NCI-H526 (cell line): ENCODE measurements around the gene MAOA.
A peak's percentile ranks its signal among the peaks of the same experiment; 100 is the strongest.

Experiments used
- DNase-seq, 2 experiments: peaks; one replicate each; lab custom pipeline; 2025; lab: John Stamatoyannopoulos, UW

MAOA gene

DNA sequence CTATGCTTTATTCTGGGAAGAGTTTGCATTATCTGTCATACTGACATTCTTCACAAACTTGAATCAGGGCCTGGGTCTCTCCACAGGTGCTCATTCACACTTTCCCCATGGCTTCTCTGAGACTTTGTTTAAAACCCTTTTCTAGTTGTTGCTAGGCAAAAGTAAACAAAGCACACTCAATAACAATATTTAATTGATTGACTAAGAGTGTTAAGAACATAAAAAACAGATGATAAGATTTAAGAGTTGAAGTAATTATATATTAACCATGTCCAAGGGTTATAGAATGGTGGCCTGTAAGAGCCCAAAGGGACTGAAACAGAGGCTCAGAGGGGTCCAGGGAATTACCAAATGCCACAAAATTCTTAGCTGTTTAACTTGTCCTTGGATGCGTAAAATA lies 7.1 kb downstream of the MAOA start:
- DNase-seq: no peak

DNA sequence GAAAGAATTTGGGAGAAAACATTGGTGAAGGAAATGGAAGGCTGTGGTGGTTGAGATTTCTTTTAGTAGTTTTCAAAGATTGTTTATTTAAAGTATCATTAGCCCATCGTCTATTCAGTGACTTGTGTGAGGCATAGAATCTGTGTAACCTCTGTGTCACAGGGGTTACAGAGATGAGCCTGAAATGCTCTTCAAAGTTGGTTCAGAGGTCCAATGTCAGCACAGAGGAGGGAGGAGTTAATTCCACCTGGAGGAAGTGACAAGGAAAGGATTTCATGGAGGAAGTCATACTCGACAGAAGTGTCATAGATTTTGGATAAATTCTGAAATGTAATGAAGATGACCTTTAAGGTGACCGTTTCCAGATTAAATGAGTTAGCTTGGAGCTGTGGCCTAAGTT lies 8.2 kb downstream of the MAOA start:
- no peak for DNase-seq

DNA sequence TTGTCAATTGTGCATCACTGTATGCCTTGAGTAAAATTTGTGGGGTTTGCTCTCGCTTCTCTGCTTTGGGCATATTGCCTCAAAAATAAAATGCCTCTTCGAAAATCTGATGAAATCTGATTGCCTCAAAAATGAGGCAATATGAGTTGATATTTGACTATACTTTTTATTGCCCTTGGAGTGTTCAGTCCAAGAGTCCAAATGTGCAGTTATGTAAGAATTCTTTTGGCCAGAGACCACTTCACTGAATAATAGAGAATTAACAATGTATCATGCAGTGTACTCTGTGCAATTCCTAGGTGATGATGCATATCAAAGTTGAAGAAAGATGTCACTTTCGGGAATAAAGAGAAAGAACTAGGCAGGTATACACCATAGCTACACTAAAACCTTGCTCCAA lies 8.6 kb downstream of the MAOA start:
- DNase-seq: no peak

- DNase-seq: no peak
Observed at GRCh38 chrX:43666311-43666912, 10.3 kb downstream of the MAOA start.

GRCh38 chrX:43675965-43676628 lies 20.0 kb downstream of the MAOA start:
- DNase-seq: peak in 1 of 2 experiments; percentile 2

GRCh38 chrX:43676971-43677572 lies 21.0 kb downstream of the MAOA start:
- peak in 1 of 2 experiments; percentile 1 for DNase-seq

GRCh38 chrX:43677993-43678392 lies 21.9 kb downstream of the MAOA start:
- peak in 1 of 2 experiments; percentile 8 for DNase-seq

DNA sequence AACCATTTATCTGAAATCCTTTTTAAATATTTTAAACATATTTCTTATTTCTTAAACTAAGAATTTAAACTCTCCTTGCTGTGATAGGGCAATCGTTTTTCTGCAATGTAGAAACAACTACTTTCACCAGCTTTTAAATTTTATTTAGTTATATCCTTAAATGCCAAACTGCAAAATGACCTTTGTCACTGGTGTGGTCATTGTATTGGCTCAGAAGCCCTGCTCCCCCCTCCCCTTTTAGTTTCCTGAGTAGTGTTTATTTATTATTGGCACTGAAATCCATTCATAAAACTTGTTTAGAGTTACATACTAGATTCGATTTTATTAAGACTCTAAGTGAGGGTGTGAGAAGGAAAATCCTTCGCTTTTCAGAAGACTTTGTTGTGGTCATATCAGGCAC lies 23.0 kb downstream of the MAOA start:
- DNase-seq: no peak

- DNase-seq: no peak
Observed at GRCh38 chrX:43679778-43680177, 23.7 kb downstream of the MAOA start.

- no peak for DNase-seq
Observed at GRCh38 chrX:43682726-43683125, 26.6 kb downstream of the MAOA start.

DNA sequence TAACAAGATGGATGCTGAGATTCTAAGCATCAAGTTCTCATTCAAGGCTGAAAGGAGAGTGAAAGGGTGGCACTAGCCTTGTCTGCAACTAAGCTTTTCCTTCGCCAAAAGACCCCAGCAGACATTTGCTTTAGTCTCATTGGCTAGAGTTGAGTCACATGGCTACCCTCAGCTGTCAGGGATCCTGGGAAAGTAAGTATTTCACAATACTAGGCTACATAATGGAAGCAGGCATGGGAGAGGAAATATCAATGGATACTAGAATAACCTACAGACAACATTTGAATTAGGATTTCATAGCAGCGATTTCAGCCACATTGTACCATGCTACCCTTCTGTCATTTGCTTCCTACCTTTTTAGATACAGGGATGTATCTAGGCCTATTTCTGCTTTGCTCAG lies 29.1 kb downstream of the MAOA start:
- no peak for DNase-seq

DNA sequence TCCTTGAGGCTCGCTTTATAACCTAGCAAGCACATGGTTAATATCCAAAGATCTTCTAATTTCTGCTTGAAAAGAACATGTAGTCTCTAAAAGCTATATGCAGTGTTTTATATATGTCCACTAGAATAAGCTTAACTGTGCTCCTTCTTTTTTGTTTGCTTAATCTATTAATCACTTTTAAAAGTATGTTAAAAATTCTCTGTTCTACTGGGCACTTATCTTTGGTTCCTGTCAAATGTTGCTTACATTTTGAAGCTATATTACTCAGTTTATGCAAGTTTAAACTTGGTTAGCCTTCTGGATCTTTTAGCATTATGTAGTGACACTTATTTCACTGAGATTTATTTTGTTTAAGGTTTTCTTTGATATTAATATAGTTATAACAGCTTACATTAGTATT lies 32.5 kb downstream of the MAOA start:
- DNase-seq: no peak

GRCh38 chrX:43693602-43694406 lies 37.7 kb downstream of the MAOA start:
- no peak for DNase-seq

GRCh38 chrX:43699475-43699874 lies 43.4 kb downstream of the MAOA start:
- DNase-seq: no peak

GRCh38 chrX:43702079-43702524 lies 46.0 kb downstream of the MAOA start:
- DNase-seq: no peak

- no peak for DNase-seq
Observed at GRCh38 chrX:43702660-43703059, 46.6 kb downstream of the MAOA start.

DNA sequence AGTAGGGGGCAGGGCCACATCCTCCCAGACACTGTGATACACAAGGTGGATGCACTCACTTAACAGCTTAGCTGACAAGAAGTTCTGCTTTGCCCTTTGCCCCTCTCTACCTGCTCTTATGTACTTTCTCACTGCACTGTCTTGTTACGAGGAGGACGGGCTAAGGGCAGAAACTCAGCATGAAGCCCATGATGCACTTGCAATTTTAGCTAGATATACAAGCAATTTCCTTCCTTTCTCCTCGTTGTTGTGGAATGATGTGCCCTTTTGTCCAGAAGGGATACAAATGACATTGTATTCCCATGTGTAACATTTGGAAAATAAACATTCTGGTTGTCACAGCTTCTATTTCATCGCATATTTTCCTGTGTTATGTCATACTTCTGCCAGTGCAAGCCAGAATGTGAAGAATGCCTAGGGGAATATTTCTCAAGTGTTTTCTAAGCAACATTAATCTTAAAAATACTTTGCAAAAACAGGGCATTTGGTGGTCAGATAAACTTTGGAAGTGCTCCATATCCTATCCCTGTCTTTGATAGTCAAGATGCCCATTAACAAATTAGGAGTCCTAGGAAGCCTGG lies 47.2 kb downstream of the MAOA start:
- DNase-seq: no peak

GRCh38 chrX:43706786-43707370 lies 50.8 kb downstream of the MAOA start:
- no peak for DNase-seq

- no peak for DNase-seq
Observed at GRCh38 chrX:43707812-43708548, 51.9 kb downstream of the MAOA start.

GRCh38 chrX:43716144-43716543 lies 60.0 kb downstream of the MAOA start:
- DNase-seq: no peak

DNA sequence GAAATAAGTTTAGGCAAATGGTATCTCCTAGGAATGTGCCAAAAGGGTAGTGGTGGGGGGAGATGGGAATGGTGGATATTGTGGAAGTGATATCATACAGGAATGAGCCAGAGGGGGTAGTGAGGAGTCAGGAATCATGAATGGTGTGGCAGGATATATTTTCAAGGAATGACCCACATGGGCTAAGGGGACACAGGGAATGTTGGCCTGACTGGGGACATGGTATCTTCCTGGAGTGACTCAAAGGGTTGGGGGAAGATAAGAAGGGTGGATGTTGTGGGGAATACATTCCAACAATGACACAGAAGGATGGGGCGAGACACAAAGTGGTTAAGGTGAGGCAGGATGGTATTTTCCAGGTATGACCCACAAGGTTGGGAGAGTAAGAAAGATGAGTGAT lies 60.6 kb downstream of the MAOA start:
- no peak for DNase-seq
